ENCODE data around the gene HHIPL1. TPM values are rescaled to one million over a fixed set of nuclear protein-coding genes. Genes with fewer than 3 reads are reported as not detected.

HHIPL1 gene
- total RNA-seq, 1 experiment from 2014 or later, result 2.6 TPM

- Histone ChIP-seq H4K20me1 (ENCODE audit: control insufficient read depth, insufficient read depth, insufficient read length) (no peaks in the 10 kb centered on the region), H4K5ac (ENCODE audit: insufficient read length, low read depth, low read length) (no peak overlapping the region), H2AK5ac (ENCODE audit: insufficient read length, low read length) (no peak overlapping the region), H4K8ac (replicated peaks; ENCODE audit: insufficient read length, low read depth, low read length) (no peak overlapping the region), H3K9me3 (ENCODE audit: control insufficient read depth, low read depth, low read length) (no peaks in the 10 kb centered on the region), H2BK15ac (ENCODE audit: low read depth, low read length) (no peak overlapping the region), H2AFZ (ENCODE audit: low read length) (no peak overlapping the region), H2BK5ac (ENCODE audit: insufficient read length, low read length) (no peak overlapping the region), H3K4me2 (ENCODE audit: insufficient read depth, insufficient read length, low read length) (peak overlapping the region; percentile 61), H3K9ac (ENCODE audit: extremely low read depth, insufficient read length, low read length) (peak overlapping the region; percentile 63), H3K79me2 (ENCODE audit: insufficient read depth, low read length) (peaks cover 8% of the 10 kb centered on the region; the same call in 1 of the 2 replicates), H3T11ph (ENCODE audit: low read length) (no peak overlapping the region), H3K56ac (ENCODE audit: insufficient read length, low read depth, low read length) (no peak overlapping the region), H3K27me3 (ENCODE audit: insufficient read depth, low read length) (peaks cover 18% of the 10 kb centered on the region; the same call in 1 of the 2 replicates), H3K23me2 (ENCODE audit: insufficient read length, low read depth, low read length, poor library complexity, severe bottlenecking) (peaks cover 18% of the 10 kb centered on the region), H3K4me1 (ENCODE audit: insufficient read depth, low read length) (no peaks in the 10 kb centered on the region; the same call in 1 of the 2 replicates), H2BK20ac (ENCODE audit: low read depth, low read length, poor library complexity, severe bottlenecking) (no peak overlapping the region), H3K27ac (ENCODE audit: insufficient read length, low read depth, low read length) (no peak overlapping the region), H2BK12ac (ENCODE audit: insufficient read length, low read depth, low read length) (no peak overlapping the region), H3K18ac (ENCODE audit: insufficient read length, low read depth, low read length) (peak overlapping the region; percentile 85), H3K4ac (ENCODE audit: low read depth, low read length) (no peak overlapping the region), H2BK120ac (ENCODE audit: low read depth, low read length, poor library complexity, severe bottlenecking) (no peak overlapping the region), H3K14ac (ENCODE audit: insufficient read depth, low read length) (peak overlapping the region; percentile 78), H3K23ac (ENCODE audit: insufficient read length, low read depth, low read length) (no peak overlapping the region), H4K91ac (ENCODE audit: insufficient read length, low read depth, low read length) (no peak overlapping the region), H3K79me1 (ENCODE audit: insufficient read depth, low read depth, low read length, poor library complexity, severe bottlenecking) (peaks cover 3% of the 10 kb centered on the region)
- WGBS (ENCODE audit: extremely low coverage, insufficient read length, low lambda C conversion rate), result no CpG with 5 or more reads among the region's 50 CpGs
- H3K27me3 Mint-ChIP-seq (ENCODE audit: low read depth), result peaks cover 53% of the 10 kb centered on the region
- peak overlapping the region; percentile 76 to 97 (median 94); a peak in 5 of 7 replicates for H3K27ac Mint-ChIP-seq
- peaks cover 31 to 46% of the 10 kb centered on the region in 2 experiments for H3K4me1 Mint-ChIP-seq
- H3K9me3 Mint-ChIP-seq, result no peaks in the 10 kb centered on the region
- peaks cover 0 to 3% (median 0%) of the 10 kb centered on the region in 3 experiments; a peak in 3 of 7 replicates for H3K36me3 Mint-ChIP-seq (ENCODE audit: insufficient read depth in 1 of 3, low read depth in 3 of 3)
- no peak for DNase-seq
- H3K4me3 Mint-ChIP-seq, result peak overlapping the region; percentile 79 to 88
- TF ChIP-seq CTCF (conservative IDR thresholded peaks at IDR 0.05), result no peak
Measured at GRCh38 chr14:99604766-99605298, 40.1 kb upstream of the HHIPL1 start.

Measured in H9 (cell line).